Measurements from ENCODE around the gene WNT2B.

Gene WNT2B

DNA sequence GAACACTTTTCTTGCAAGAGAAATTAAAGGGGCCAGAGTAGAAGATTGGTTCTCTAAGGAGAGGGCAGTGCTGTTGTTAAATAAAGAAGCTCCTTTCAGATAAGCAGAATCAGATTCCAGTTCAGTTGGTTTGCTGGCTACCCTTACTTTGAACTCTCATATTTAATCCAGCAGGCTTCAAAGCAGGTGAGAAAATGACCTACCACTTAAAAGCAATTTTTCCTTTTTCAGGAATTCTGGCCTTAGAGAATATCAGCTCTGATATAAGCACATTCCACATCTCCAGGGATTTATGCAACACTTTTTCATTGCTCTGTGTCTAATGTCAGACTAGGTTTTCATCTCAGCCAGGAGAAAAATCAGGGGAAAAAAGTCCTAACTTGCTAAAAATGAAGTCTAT lies 28.7 kb downstream of the WNT2B start:
- no peak overlapping the region for H3K4me3 ChIP-seq (ENCODE audit: insufficient read depth, low read depth, low read length, poor library complexity, severe bottlenecking)
- no peaks in the 10 kb centered on the region for H3K27me3 ChIP-seq (replicated peaks; ENCODE audit: control insufficient read depth, insufficient read depth, low read length, poor library complexity, severe bottlenecking)
- H3K36me3 ChIP-seq (ENCODE audit: control insufficient read depth, insufficient read depth, low read length) = no peaks in the 10 kb centered on the region
- H3K27ac ChIP-seq (ENCODE audit: insufficient read depth, low read length, poor library complexity, severe bottlenecking) = no peak overlapping the region
- H3K9me3 ChIP-seq (ENCODE audit: control insufficient read depth, low read length) = no peaks in the 10 kb centered on the region
- no peaks in the 10 kb centered on the region for H3K4me1 ChIP-seq (ENCODE audit: control insufficient read depth, insufficient read depth, low read length, poor library complexity, severe bottlenecking)
- no peak for DNase-seq

DNA sequence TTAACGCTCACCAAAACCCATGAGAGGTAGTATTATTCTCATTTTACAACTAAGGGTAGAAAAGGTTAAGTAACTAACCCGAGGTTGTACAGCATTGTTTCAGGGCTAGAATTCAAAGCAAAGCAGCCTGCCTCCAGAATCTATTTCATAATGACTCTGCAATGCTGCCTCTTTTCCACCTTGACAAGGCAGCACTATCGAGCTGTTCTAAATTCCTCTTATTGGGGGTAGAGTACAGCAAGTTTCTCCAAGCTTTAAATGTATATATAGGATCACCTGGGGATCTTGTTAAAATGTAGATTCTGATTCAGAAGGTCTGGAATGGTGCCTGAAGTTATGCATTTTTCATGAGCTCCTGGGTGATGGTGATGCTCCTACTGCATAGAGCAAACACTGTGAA lies 30.1 kb downstream of the WNT2B start:
- H3K27me3 ChIP-seq (replicated peaks; ENCODE audit: control insufficient read depth, insufficient read depth, low read length, poor library complexity, severe bottlenecking) = no peaks in the 10 kb centered on the region
- H3K4me1 ChIP-seq (ENCODE audit: control insufficient read depth, insufficient read depth, low read length, poor library complexity, severe bottlenecking) = no peaks in the 10 kb centered on the region
- no peak for DNase-seq
- no peaks in the 10 kb centered on the region for H3K9me3 ChIP-seq (ENCODE audit: control insufficient read depth, low read length)
- H3K36me3 ChIP-seq (ENCODE audit: control insufficient read depth, insufficient read depth, low read length) = no peaks in the 10 kb centered on the region
- no peak overlapping the region for H3K4me3 ChIP-seq (ENCODE audit: insufficient read depth, low read depth, low read length, poor library complexity, severe bottlenecking)
- H3K27ac ChIP-seq (ENCODE audit: insufficient read depth, low read length, poor library complexity, severe bottlenecking) = no peak overlapping the region

GRCh38 chr1:112540226-112540794 lies 31.5 kb downstream of the WNT2B start:
- DNase-seq = no peak

GRCh38 chr1:112541299-112541698 lies 32.5 kb downstream of the WNT2B start:
- no peak for DNase-seq
- Histone ChIP-seq H3K27me3 (replicated peaks; ENCODE audit: control insufficient read depth, insufficient read depth, low read length, poor library complexity, severe bottlenecking) (no peaks in the 10 kb centered on the region), H3K27ac (ENCODE audit: insufficient read depth, low read length, poor library complexity, severe bottlenecking) (no peak overlapping the region), H3K4me1 (ENCODE audit: control insufficient read depth, insufficient read depth, low read length, poor library complexity, severe bottlenecking) (no peaks in the 10 kb centered on the region), H3K4me3 (ENCODE audit: insufficient read depth, low read depth, low read length, poor library complexity, severe bottlenecking) (no peak overlapping the region), H3K9me3 (ENCODE audit: control insufficient read depth, low read length) (no peaks in the 10 kb centered on the region), H3K36me3 (ENCODE audit: control insufficient read depth, insufficient read depth, low read length) (no peaks in the 10 kb centered on the region)

More at GRCh38 chr1:112540226-112540794, 31.5 kb downstream of the WNT2B start:
- no peak overlapping the region for H3K4me3 ChIP-seq (ENCODE audit: insufficient read depth, low read depth, low read length, poor library complexity, severe bottlenecking)
- no peaks in the 10 kb centered on the region for H3K36me3 ChIP-seq (ENCODE audit: control insufficient read depth, insufficient read depth, low read length)
- no peaks in the 10 kb centered on the region for H3K4me1 ChIP-seq (ENCODE audit: control insufficient read depth, insufficient read depth, low read length, poor library complexity, severe bottlenecking)
- no peaks in the 10 kb centered on the region for H3K27me3 ChIP-seq (replicated peaks; ENCODE audit: control insufficient read depth, insufficient read depth, low read length, poor library complexity, severe bottlenecking)
- H3K27ac ChIP-seq (ENCODE audit: insufficient read depth, low read length, poor library complexity, severe bottlenecking) = no peak overlapping the region
- H3K9me3 ChIP-seq (ENCODE audit: control insufficient read depth, low read length) = no peaks in the 10 kb centered on the region

DNA sequence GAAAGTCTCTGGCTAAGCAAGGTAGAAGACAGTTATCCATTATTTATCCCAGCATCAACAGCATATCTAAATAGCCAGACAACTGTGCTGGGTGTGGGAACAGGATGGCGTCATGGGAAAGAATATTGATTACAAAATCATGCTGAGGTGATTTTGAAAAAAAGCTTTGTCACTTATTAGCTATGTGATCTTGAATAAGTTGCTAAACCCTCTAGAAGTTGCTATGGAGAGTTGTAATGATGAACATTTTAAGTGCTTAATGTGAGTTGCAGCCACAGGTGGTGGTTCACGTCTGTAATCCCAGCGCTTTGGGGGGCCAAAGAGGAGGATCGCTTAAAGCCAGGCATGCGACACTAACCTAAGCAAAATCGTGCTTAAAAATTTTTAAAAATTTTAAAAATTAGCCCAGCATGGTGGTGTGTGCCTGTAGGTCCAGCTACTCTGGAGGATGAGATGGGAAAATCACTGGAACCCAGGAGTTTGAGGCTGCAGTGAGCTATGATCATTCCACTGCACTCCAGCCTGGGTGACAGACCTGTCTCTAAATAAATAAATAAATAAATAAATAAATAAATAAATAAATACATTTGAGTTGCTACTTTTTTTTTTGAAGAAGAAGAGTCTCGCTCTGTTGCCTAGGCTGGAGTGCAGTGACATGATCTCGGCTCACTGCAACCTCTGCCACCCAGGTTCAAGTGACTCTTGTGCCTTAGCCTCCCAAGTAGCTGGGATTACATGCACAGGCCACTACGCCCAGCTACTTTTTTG lies 33.6 kb downstream of the WNT2B start:
- H3K27ac ChIP-seq (ENCODE audit: insufficient read depth, low read length, poor library complexity, severe bottlenecking) = no peak overlapping the region
- H3K4me1 ChIP-seq (ENCODE audit: control insufficient read depth, insufficient read depth, low read length, poor library complexity, severe bottlenecking) = no peaks in the 10 kb centered on the region
- DNase-seq = no peak
- H3K9me3 ChIP-seq (ENCODE audit: control insufficient read depth, low read length) = no peaks in the 10 kb centered on the region
- no peaks in the 10 kb centered on the region for H3K36me3 ChIP-seq (ENCODE audit: control insufficient read depth, insufficient read depth, low read length)
- H3K27me3 ChIP-seq (replicated peaks; ENCODE audit: control insufficient read depth, insufficient read depth, low read length, poor library complexity, severe bottlenecking) = no peaks in the 10 kb centered on the region
- H3K4me3 ChIP-seq (ENCODE audit: insufficient read depth, low read depth, low read length, poor library complexity, severe bottlenecking) = no peak overlapping the region

GRCh38 chr1:112544011-112544688 lies 35.4 kb downstream of the WNT2B start:
- no peak overlapping the region for H3K27ac ChIP-seq (ENCODE audit: insufficient read depth, low read length, poor library complexity, severe bottlenecking)
- no peaks in the 10 kb centered on the region for H3K27me3 ChIP-seq (replicated peaks; ENCODE audit: control insufficient read depth, insufficient read depth, low read length, poor library complexity, severe bottlenecking)
- no peak overlapping the region for H3K4me3 ChIP-seq (ENCODE audit: insufficient read depth, low read depth, low read length, poor library complexity, severe bottlenecking)
- no peaks in the 10 kb centered on the region for H3K4me1 ChIP-seq (ENCODE audit: control insufficient read depth, insufficient read depth, low read length, poor library complexity, severe bottlenecking)
- H3K36me3 ChIP-seq (ENCODE audit: control insufficient read depth, insufficient read depth, low read length) = no peaks in the 10 kb centered on the region
- H3K9me3 ChIP-seq (ENCODE audit: control insufficient read depth, low read length) = no peaks in the 10 kb centered on the region
- no peak for DNase-seq

DNA sequence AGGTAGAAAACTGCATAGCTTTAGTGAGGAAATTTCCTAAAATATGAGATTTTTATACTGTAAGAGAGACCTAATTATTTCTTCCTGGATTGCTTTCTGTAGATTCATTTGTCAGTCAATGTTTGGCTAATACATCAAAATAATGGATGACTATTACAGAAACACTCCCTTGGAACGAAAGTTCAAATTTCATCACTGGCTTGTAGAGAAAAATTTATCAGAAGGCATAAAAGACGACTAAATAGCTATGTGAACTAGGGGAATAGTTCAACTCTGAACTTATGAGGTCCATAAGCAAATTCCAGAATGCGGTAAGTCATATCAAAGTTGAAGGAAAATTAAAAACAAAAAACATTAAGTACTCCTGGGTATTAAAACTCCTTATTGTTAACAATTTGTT lies 36.0 kb downstream of the WNT2B start:
- Histone ChIP-seq H3K27me3 (replicated peaks; ENCODE audit: control insufficient read depth, insufficient read depth, low read length, poor library complexity, severe bottlenecking) (no peaks in the 10 kb centered on the region), H3K4me1 (ENCODE audit: control insufficient read depth, insufficient read depth, low read length, poor library complexity, severe bottlenecking) (no peaks in the 10 kb centered on the region), H3K27ac (ENCODE audit: insufficient read depth, low read length, poor library complexity, severe bottlenecking) (no peak overlapping the region), H3K4me3 (ENCODE audit: insufficient read depth, low read depth, low read length, poor library complexity, severe bottlenecking) (no peak overlapping the region), H3K9me3 (ENCODE audit: control insufficient read depth, low read length) (no peaks in the 10 kb centered on the region), H3K36me3 (ENCODE audit: control insufficient read depth, insufficient read depth, low read length) (no peaks in the 10 kb centered on the region)
- DNase-seq = no peak

DNA sequence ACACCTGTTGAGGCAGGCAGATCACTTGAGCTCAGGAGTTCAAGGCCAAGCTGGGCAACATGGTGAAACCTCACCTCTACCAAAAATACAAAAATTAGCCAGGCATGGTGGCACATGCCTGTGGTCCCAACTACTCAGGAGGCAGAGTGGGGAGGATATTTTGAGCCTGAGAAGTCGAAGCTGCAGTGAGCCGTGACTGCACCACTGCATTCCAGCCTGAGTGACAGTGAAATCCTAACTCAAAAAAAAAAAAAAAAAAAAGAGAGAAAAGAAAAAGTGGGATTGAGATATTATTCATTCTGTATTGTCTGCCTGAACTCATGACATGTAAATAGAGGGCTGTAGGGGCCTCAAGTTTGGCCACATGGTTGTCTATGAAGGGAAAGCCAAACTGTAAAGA lies 37.3 kb downstream of the WNT2B start:
- DNase-seq = no peak
- Histone ChIP-seq H3K4me1 (ENCODE audit: control insufficient read depth, insufficient read depth, low read length, poor library complexity, severe bottlenecking) (no peaks in the 10 kb centered on the region), H3K27ac (ENCODE audit: insufficient read depth, low read length, poor library complexity, severe bottlenecking) (no peak overlapping the region), H3K4me3 (ENCODE audit: insufficient read depth, low read depth, low read length, poor library complexity, severe bottlenecking) (no peak overlapping the region), H3K36me3 (ENCODE audit: control insufficient read depth, insufficient read depth, low read length) (no peaks in the 10 kb centered on the region), H3K9me3 (ENCODE audit: control insufficient read depth, low read length) (no peaks in the 10 kb centered on the region), H3K27me3 (replicated peaks; ENCODE audit: control insufficient read depth, insufficient read depth, low read length, poor library complexity, severe bottlenecking) (no peaks in the 10 kb centered on the region)

- Histone ChIP-seq H3K9me3 (ENCODE audit: control insufficient read depth, low read length) (no peaks in the 10 kb centered on the region), H3K27ac (ENCODE audit: insufficient read depth, low read length, poor library complexity, severe bottlenecking) (no peak overlapping the region), H3K4me3 (ENCODE audit: insufficient read depth, low read depth, low read length, poor library complexity, severe bottlenecking) (no peak overlapping the region), H3K27me3 (replicated peaks; ENCODE audit: control insufficient read depth, insufficient read depth, low read length, poor library complexity, severe bottlenecking) (no peaks in the 10 kb centered on the region), H3K36me3 (ENCODE audit: control insufficient read depth, insufficient read depth, low read length) (no peaks in the 10 kb centered on the region), H3K4me1 (ENCODE audit: control insufficient read depth, insufficient read depth, low read length, poor library complexity, severe bottlenecking) (no peaks in the 10 kb centered on the region)
- no peak for DNase-seq
Measured at GRCh38 chr1:112548547-112548946, 39.8 kb downstream of the WNT2B start.

DNA sequence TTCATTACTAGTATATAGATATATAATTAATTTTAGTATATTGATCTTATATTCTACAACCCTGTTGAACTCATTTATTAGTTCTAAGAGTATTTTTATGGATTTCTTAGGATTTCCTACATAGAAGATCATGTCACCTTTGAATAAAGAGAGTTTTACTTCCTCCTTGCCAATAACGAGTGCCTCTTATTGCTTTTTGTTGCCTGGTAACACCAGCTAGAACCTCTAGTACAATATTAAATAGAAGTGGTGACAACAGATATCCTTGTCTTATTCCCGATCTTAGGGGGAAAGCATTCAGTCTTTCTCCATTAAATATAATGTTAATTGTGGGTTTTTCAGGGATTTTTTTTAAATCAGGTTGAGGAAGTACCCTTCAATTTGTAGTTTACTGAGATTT lies 40.8 kb downstream of the WNT2B start:
- H3K27me3 ChIP-seq (replicated peaks; ENCODE audit: control insufficient read depth, insufficient read depth, low read length, poor library complexity, severe bottlenecking) = no peaks in the 10 kb centered on the region
- no peak for DNase-seq
- H3K4me3 ChIP-seq (ENCODE audit: insufficient read depth, low read depth, low read length, poor library complexity, severe bottlenecking) = no peak overlapping the region
- H3K36me3 ChIP-seq (ENCODE audit: control insufficient read depth, insufficient read depth, low read length) = no peaks in the 10 kb centered on the region
- no peak overlapping the region for H3K27ac ChIP-seq (ENCODE audit: insufficient read depth, low read length, poor library complexity, severe bottlenecking)
- no peaks in the 10 kb centered on the region for H3K4me1 ChIP-seq (ENCODE audit: control insufficient read depth, insufficient read depth, low read length, poor library complexity, severe bottlenecking)
- no peaks in the 10 kb centered on the region for H3K9me3 ChIP-seq (ENCODE audit: control insufficient read depth, low read length)

Measured in effector memory CD4-positive, alpha-beta T cell (primary cell).